Natural killer cell (primary cell): Measurements from ENCODE around the gene NEK1. TPM values are rescaled to one million over a fixed set of nuclear protein-coding genes. Genes with fewer than 3 reads are reported as not detected.
A peak's percentile ranks its signal among the peaks of the same experiment; 100 is the strongest.

Experiments
- ATAC-seq, 3 donors: fragments of 150-1000 bp in 2 of 3; fragments of 200-7000 bp in 1 of 3; cut with Tn5 transposase; 1 replicate in 1 of 3; 2 replicates in 2 of 3; pipeline ENCODE4 v1.10.0; 2021; ENCODE audit warnings: mild to moderate bottlenecking in 2 of 3, moderate library complexity in 2 of 3
- DNase-seq, 2 donors: peaks; one replicate each; pipeline versions ENCODE4 v3.0.0 to v3.0.0-alpha.2; 2013 to 2021; ENCODE audit warnings: mixed read lengths in 1 of 2
- H3K27ac ChIP-seq: one replicate; pipeline ENCODE4 v1.5.1; 2013; ENCODE audit warnings: mild to moderate bottlenecking, low read length
- H3K27me3 ChIP-seq: one replicate; pipeline ENCODE4 v1.6.1; 2013; ENCODE audit warnings: low read length; ENCODE audit not compliant: control insufficient read depth, insufficient read depth
- H3K36me3 ChIP-seq: one replicate; pipeline ENCODE4 v1.6.1; 2013; ENCODE audit warnings: low read length; ENCODE audit not compliant: control insufficient read depth, insufficient read depth
- H3K4me1 ChIP-seq: one replicate; pipeline ENCODE4 v1.6.1; 2013; ENCODE audit warnings: low read length; ENCODE audit not compliant: control insufficient read depth, insufficient read depth
- H3K4me3 ChIP-seq: one replicate; pipeline ENCODE4 v1.5.1; 2013; ENCODE audit warnings: low read length
- H3K9me3 ChIP-seq: one replicate; pipeline ENCODE4 v1.6.1; 2013; ENCODE audit warnings: low read length; ENCODE audit not compliant: control insufficient read depth, insufficient read depth
- H3K27ac Mint-ChIP-seq, 2 donors: one replicate each; pipeline ENCODE4 v1.8.0; 2022; ENCODE audit warnings: mild to moderate bottlenecking in 2 of 2, mixed read lengths in 2 of 2, moderate library complexity in 1 of 2
- H3K27me3 Mint-ChIP-seq, 2 donors: one replicate each; pipeline ENCODE4 v1.8.0; 2022; ENCODE audit warnings: low read depth in 2 of 2, mixed read lengths in 2 of 2
- H3K36me3 Mint-ChIP-seq: one replicate; pipeline ENCODE4 v1.8.0; 2022; ENCODE audit warnings: mixed read lengths
- H3K4me1 Mint-ChIP-seq, 2 donors: one replicate each; pipeline ENCODE4 v1.8.0; 2022; ENCODE audit warnings: mixed read lengths in 2 of 2
- H3K4me3 Mint-ChIP-seq: one replicate; pipeline ENCODE4 v1.8.0; 2022; ENCODE audit warnings: mild to moderate bottlenecking, moderate library complexity, mixed read lengths
- H3K9me3 Mint-ChIP-seq, 2 donors: one replicate each; pipeline ENCODE4 v1.8.0; 2022; ENCODE audit warnings: mixed read lengths in 2 of 2
- WGBS: methylation state at CpG from one replicate; pipeline ENCODE4 v1.1.7; 2013; ENCODE audit warnings: missing lambda C conversion rate; ENCODE audit not compliant: insufficient coverage; 5-methylcytosine and 5-hydroxymethylcytosine counted together
- intact Hi-C: fragments of 100-400 bp; cut with micrococcal nuclease; formaldehyde crosslinking; loops from one replicate; pipeline ENCODE4 v1.14.2; 2022
- total RNA-seq, 4 donors: library from RNA; stranded (reverse); fragments of 120-200 nt in 1 of 4; gene quantifications; one replicate each; pipeline versions ENCODE4 v1.2.3 to v1.2.4, GENCODE V29; 2013 to 2022
- TF ChIP-seq, protein P1 (sequence below): fragments of 200-600 bp; IDR thresholded peaks from one replicate; pipeline ENCODE4 v1.8.0; 2022; ENCODE audit warnings: antibody characterized with exemption

Gene NEK1
- total RNA-seq, 3 donors from 2014 or later (not counting 1 experiment from before 2014, with no cell fraction given): 16.4 to 24.9 (median 19.0) TPM

DNA sequence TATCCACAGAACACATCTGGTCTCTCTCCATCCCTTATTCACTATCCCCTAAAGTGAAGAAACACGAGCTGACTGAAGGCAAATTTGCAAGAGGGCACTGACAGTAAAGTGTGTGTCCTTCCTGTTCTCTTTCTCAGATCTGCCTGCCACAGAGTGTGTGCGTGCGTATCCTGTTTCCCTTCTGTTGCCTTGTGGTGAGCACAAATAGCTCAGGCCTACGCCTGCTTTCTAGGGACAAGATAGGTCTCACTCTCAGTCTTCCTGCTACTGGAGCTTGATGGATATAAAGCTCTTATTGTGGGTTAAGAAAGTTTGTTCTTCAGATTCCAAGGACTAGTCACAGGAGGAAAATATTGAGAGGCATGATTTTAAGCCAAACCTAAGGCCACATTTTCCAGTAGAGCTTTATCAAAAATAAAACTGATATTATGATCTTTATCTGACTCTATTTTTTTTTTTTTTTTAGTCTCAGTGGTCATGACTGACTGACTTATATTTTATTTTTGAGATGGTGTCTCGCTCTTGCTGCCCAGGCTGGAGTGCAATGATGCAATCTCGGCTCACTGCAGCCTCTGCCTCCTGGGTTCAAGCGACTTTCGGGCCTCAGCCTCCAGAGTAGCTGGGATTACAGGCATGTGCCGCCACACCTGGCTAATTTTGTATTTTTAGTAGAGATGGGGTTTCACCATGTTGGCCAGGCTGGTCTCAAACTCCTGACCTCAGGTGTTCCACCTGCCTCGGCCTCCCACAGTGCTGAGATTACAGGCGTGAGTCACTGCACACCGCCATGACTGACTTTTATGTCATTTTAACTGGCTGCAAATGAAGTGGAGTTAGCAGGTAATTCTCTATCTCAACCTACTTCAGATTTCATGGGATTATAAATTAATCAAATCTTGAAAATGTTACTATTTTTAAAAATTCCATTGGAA lies 201.3 kb downstream of the NEK1 start:
- H3K9me3 Mint-ChIP-seq: no peaks in the 10 kb centered on the region
- Histone ChIP-seq H3K27me3 (no peaks in the 10 kb centered on the region), H3K4me3 (no peak overlapping the region), H3K27ac (peak overlapping the region; percentile 30), H3K9me3 (no peaks in the 10 kb centered on the region), H3K36me3 (no peaks in the 10 kb centered on the region), H3K4me1 (peaks cover 5% of the 10 kb centered on the region)
- TF ChIP-seq, protein P1, sequence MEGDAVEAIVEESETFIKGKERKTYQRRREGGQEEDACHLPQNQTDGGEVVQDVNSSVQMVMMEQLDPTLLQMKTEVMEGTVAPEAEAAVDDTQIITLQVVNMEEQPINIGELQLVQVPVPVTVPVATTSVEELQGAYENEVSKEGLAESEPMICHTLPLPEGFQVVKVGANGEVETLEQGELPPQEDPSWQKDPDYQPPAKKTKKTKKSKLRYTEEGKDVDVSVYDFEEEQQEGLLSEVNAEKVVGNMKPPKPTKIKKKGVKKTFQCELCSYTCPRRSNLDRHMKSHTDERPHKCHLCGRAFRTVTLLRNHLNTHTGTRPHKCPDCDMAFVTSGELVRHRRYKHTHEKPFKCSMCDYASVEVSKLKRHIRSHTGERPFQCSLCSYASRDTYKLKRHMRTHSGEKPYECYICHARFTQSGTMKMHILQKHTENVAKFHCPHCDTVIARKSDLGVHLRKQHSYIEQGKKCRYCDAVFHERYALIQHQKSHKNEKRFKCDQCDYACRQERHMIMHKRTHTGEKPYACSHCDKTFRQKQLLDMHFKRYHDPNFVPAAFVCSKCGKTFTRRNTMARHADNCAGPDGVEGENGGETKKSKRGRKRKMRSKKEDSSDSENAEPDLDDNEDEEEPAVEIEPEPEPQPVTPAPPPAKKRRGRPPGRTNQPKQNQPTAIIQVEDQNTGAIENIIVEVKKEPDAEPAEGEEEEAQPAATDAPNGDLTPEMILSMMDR: no peak
- DNase-seq (peak; percentile 17 to 69), ATAC-seq (peak; percentile 85 to 99 (median 93))
- peak overlapping the region; percentile 74 to 85 for H3K27ac Mint-ChIP-seq
- H3K27me3 Mint-ChIP-seq: no peaks in the 10 kb centered on the region
- H3K36me3 Mint-ChIP-seq: no peaks in the 10 kb centered on the region
- H3K4me3 Mint-ChIP-seq: peak overlapping the region; percentile 49
- WGBS: 57% methylated on average over 12 of the region's 12 CpGs
- peaks cover 12 to 17% of the 10 kb centered on the region in 2 donors for H3K4me1 Mint-ChIP-seq
- intact Hi-C loops: no loop called here

DNA sequence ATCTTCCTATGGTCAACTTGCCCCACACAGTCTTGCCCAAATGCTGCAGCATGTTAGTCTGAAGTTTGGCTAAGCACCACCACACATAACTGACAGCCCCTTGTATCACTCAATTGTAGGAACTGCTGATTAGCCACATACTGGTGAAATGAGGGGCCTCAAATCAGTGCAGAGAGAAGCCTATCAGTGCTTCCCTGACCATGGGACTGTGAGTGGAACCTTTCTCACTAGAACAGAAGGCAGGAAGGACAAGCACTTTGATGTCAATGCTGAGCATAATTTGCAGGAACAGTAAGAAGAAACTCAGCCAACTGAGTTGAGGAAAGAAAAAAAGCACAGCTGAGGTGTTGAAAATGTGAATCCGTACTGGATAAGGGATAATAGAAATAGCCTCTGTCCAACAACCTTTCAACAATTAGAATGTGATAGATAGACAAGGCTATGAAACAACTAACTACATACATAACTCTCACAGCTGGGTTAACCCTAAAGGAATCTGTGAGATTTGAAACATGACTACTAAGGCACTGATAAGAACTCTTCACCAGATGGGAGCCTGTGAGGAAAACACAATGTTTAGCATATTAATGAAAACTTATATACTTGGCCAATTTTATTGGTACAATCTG lies 205.1 kb downstream of the NEK1 start:
- H3K27ac ChIP-seq: no peak overlapping the region
- ATAC-seq: no peak
- no peaks in the 10 kb centered on the region for H3K27me3 ChIP-seq
- Mint-ChIP-seq H3K4me1 (peaks cover 12 to 17% of the 10 kb centered on the region in 2 donors), H3K4me3 (no peak overlapping the region), H3K27me3 (no peaks in the 10 kb centered on the region), H3K27ac (no peak overlapping the region), H3K36me3 (no peaks in the 10 kb centered on the region), H3K9me3 (no peaks in the 10 kb centered on the region)
- peaks cover 5% of the 10 kb centered on the region for H3K4me1 ChIP-seq
- TF ChIP-seq, protein P1: no peak
- intact Hi-C loops: no loop called here
- no peak overlapping the region for H3K4me3 ChIP-seq
- no peak for DNase-seq
- H3K9me3 ChIP-seq: no peaks in the 10 kb centered on the region
- no peaks in the 10 kb centered on the region for H3K36me3 ChIP-seq
- WGBS: no CpG with 5 or more reads among the region's 1 CpG

DNA sequence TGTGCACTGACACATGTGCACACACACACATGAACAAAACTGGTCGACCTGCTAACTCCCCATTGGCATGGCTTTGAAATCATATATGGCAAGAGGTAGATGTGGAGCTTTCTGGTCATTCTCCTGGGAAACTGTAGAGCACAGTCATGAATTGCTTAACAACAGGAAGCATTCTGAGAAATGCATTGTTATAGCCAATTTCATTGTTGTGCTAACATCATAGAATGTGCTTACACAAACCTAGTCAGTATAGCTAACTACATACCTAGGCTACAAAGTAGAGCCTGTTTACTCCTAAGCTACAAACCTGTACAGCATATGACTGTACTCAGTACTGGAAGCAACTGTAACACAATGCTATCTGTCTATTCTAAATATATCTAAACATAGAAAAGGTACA lies 207.4 kb downstream of the NEK1 start:
- WGBS: 91% methylated on average over 1 of the region's 1 CpG
- H3K36me3 Mint-ChIP-seq: peaks cover 7% of the 10 kb centered on the region
- H3K4me3 ChIP-seq: no peak overlapping the region
- no peaks in the 10 kb centered on the region for H3K9me3 ChIP-seq
- intact Hi-C loops: no loop called here
- H3K4me1 Mint-ChIP-seq: peaks cover 0 to 6% of the 10 kb centered on the region in 2 donors
- DNase-seq (no peak), ATAC-seq (no peak)
- H3K36me3 ChIP-seq: peaks cover 2% of the 10 kb centered on the region
- TF ChIP-seq, protein P1: no peak
- H3K4me3 Mint-ChIP-seq: no peak overlapping the region
- H3K4me1 ChIP-seq: no peaks in the 10 kb centered on the region
- H3K27me3 ChIP-seq: no peaks in the 10 kb centered on the region
- no peaks in the 10 kb centered on the region for H3K9me3 Mint-ChIP-seq
- H3K27ac Mint-ChIP-seq: no peak overlapping the region
- no peak overlapping the region for H3K27ac ChIP-seq
- no peaks in the 10 kb centered on the region for H3K27me3 Mint-ChIP-seq
